GM19035 (cell line): Measurements from ENCODE around the gene CDCA3.

Experiments used
- ATAC-seq: cut with Tn5 transposase; IDR thresholded peaks from one replicate; pipeline ENCODE4 v1.9.1; 2021; ENCODE audit not compliant: unreplicated experiment

The CDCA3 gene

DNA sequence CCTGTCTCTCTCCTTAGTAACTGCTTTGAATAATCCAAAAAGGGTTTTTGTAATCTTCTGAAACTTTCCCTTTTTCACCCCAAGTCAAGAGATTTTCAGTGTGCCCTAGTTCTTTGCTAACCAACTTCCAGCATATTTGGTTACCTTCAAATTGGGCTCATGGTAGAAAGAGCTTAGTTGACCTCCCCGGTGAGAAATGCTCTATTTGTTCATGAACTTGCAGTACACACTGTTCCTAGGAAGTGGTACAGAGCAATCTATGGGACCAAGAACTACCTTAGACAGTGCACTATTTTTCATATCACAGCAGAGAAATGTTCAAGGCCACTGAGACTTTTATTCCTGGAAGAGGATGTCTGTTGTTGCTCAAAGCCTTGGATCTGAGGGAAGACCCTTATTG, 2.5 kb upstream of the CDCA3 start:
- ATAC-seq = no peak

DNA sequence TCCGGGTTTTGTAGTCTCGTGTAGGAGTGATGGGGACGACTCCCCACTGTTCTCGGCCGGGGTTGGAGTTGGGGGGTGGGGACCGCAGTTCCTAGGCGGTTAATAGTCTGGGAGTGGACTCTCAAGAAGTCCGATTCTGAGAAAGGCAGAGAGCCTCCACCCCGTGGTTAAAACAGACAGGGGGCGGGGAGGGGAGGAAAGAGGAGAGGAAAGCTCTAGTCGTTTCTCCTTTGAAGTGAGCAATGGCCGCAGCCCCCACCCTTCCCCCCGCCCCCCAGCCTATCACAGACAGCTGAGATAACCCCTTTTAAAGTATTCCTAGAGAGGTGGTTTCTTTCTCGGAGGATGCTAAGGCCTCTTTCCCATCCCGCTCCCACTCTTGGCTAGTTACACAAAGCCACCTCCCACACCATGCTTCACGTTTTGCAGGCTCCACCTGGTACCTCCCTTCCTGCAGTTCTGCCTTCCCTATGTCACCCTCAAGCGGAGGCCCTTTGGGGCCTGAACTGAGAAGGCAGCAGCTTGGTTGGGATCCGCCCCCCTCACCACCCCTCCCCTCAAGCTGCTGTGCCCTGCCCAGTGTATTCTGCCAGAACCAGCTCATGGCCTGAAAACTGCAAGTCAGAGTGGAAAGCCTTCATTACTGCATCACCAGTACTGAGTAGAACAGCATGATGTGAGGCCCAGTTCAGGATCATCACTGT, 1.7 kb upstream of the CDCA3 start:
- no peak for ATAC-seq

DNA sequence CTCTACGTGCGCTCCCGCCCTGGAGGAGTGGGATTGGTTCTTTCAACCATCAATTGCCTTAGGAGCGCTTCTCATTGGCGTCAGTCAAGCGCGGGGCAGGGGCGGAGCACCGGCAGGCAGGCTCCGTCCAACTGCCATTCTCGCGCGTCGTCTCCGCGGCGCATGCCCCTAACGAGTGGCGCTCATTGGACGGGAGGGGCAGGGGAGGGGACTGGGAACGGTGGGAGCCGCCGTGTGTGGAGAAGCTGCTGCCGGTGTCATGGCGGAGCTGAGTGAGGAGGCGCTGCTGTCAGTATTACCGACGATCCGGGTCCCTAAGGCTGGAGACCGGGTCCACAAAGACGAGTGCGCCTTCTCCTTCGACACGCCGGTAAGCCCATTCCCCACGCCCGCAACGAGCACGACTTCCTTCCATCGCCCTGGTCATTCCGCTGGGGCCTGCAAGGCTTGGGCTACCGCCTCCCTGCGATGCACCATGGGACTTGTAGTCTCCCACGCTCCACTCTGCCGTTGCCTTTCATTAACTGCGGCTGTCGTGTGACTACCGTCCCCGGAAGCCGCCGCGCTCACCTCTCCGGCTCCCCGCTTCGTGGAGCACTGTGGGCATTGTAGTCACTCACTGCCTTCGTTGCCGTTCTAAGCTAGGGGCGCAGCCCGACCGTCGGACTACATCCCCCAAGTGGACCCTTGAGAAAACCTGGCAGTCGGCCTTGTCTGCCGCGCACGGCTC, 1.0 kb upstream of the CDCA3 start, which contains the start of gene USP5:
Gene USP5 (plus strand): TSS at position 230 of the 730 bp plus-strand sequence. CDS start 30 bp downstream, at position 260.
- peak; percentile 73 for ATAC-seq

DNA sequence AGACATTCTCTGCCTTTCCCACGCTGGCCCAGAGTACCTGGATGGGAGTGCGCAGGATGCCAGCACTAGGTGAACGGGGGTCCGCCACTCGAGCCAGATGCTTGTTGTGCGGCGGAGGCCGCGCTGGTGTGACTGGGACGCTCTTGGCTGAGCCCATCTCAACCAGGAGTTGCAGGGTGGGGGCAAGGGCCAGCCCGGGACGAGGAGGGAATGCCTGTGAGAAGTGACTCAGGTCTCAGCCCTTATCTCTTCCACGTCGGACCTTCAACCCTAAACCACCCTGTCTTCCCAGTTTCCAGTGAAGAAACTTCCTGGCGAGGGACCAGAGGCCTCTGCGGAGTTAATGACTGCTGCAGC, 312 bp downstream of the CDCA3 start:
- ATAC-seq = no peak

DNA sequence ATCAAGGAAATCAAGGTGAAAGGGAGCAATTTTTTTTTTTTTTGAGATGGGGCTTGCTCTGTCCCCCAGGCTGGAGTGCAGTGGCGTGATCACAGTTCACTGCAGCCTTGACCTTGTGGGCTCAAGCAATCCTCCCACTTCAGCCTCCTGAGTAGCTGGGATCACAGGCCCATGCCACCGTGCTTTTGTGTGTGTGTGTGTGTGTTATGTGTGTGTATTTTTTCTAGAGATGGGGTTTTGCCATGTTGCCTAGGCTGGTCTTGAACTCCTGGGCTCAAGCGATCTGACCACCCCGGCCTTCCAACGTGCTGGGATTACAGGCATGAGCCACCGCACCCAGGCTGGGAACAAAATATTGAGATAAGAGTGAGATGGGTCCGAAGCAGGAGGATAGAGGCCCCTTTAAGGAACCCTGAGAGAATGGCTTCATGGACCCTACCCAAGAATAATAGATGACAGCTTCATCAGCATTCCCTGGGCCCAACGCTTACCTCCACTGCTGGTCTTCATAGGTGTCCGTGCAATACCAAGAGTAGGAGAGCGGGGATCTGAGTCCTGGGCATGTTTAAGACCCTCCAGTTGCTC, 1.0 kb downstream of the CDCA3 start:
- ATAC-seq = no peak

DNA sequence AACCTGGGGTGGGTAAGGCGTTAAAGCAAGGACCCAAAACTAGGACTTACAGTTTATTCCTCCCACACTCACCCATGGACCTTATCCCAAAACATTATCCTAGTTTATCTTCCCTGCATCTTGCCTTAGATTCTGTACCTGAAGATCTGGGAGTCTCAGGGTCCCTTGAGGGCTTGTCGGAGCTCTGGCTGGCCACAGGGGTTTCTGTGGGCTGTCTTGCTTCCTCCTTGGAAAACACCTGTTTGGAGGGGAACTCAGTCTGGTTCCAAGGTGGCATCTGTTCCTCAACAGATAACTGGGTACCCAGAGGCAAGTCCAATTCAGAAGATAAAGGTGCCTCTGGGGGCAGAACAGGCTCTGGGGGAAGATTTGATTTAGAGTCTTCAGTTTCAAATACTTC, 1.7 kb downstream of the CDCA3 start:
- ATAC-seq = no peak

DNA sequence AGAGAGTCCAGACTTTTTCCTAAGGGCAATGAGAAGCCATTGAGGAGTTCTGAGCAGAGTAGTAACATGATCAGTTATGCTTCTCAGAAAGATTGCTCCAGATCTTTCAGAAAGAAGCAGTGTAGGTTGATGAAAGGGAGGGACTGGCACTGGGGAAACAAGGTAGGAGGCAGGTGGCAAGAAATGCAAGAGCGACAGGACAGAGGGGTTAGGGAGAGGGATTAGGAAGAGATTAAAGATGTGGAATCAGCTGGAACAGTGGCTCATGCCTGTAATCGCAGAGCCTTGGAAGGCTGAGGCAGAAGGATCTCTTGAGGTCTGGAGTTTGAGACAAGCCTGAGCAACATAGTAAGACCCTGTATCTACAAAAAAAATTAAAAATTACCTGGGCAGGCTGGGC, 3.4 kb downstream of the CDCA3 start:
- ATAC-seq = no peak

DNA sequence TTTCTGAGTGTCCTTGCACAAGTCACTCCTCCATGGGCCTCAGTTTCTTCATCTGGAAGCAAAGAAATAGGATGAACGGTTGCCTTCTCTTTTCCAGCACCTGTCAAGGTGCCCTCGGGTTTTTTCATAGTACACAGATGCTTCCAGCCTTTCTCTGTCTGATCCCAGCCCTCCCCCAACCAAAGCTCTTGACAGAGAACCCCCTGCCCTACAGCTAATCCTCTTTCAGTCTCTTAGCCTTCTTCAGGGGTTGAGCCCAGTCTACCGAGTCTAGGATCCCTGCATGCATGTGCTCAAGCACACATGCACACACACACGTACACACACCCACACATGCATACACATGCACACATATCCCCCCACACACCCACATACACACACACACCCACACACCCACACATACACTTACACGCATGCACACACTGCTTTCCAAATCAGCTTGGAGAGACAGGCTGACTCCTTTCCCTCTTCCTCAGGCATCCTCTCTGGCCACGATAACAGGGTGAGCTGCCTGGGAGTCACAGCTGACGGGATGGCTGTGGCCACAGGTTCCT, 4.7 kb downstream of the CDCA3 start:
- no peak for ATAC-seq

DNA sequence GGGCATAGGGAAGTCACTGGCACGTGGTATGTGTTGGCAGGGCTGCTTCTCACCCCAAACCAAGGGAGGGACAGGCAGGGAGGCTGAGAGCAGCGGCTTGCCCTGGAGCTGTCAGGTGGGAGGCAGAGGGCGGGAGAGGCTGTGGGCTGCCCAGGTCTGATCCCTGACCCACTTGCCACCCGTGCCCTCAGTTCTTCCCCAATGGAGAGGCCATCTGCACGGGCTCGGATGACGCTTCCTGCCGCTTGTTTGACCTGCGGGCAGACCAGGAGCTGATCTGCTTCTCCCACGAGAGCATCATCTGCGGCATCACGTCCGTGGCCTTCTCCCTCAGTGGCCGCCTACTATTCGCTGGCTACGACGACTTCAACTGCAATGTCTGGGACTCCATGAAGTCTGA, 5.7 kb downstream of the CDCA3 start:
- no peak for ATAC-seq

DNA sequence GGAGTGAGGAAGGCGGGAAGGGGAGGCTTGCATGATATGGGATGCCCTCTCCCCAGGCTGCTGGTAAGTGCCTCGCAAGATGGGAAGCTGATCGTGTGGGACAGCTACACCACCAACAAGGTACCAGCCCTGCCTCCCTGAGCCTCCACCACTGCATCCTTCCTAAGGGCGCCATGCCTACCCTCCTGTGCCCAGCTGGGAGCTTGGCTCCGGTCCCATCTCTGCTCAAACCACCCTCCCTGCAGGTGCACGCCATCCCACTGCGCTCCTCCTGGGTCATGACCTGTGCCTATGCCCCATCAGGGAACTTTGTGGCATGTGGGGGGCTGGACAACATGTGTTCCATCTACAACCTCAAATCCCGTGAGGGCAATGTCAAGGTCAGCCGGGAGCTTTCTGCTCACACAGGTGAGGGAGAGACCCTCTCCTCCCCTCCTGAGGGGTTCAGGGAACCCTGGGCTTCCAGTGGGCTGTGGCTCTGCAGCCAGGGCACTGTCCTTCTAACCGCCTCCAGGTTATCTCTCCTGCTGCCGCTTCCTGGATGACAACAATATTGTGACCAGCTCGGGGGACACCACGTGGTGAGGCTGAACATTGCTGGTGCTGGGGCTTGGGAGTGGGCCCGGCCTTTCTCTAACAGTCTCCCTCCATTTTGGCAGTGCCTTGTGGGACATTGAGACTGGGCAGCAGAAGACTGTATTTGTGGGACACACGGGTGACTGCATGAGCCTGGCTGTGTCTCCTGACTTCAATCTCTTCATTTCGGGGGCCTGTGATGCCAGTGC, 7.8 kb downstream of the CDCA3 start:
- ATAC-seq = no peak

DNA sequence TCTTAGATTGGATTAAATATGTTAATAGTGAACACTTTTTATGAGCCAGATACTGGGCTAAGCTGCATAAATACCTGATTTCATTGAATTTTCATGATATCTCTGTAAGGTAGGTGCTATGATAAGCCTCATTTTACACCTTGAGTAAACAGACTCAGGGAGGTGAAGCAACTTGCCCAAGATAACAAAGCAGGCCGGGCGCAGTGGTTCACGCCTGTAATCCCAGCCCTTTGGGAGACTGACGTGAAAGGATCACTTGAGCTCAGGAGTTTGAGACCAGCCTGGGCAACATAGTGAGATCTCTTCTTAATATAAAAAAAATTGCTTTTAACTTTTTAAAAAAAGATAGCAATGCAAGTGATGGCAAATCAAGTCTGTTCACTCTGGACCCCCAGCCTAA, 9.0 kb downstream of the CDCA3 start:
- ATAC-seq = no peak

DNA sequence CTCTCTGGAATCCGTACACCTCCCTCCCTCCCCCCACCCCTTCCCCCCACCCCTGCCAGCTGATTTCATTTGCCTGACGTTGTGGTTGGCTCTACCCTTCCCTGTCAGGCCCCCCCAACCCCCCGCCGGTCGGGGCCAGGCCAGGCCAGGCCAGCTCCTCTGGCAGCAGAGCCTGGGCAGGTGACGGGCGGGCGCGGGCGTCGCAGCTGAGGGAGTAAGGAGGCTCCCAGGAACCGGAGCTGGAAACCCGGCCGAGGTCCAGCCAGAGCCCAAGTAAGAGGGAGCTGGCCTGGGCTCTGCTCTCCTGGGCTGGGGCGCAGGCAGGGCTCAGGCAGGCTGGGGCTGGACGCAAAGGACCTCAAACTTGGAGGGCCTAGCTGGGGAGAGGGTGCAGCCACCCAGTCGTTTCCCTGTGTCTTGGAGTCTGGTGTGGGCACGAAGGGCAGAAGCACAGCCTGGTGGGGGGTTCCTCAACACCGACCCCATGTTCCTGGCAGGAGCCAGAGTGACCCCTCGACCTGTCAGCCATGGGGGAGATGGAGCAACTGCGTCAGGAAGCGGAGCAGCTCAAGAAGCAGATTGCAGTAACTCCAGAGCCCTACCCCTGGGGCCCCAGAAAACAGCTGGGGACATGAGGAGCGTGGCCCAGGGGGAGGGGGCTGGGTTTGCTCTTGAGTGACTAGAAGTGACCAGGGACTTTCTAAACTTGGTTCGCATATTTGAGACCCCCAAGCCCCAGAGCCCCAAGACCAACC, 10.1 kb downstream of the CDCA3 start, which contains the start of gene GNB3:
Gene GNB3 (plus strand): TSS at position 165 of the 755 bp plus-strand sequence. CDS start 363 bp downstream, at position 528.
- no peak for ATAC-seq

DNA sequence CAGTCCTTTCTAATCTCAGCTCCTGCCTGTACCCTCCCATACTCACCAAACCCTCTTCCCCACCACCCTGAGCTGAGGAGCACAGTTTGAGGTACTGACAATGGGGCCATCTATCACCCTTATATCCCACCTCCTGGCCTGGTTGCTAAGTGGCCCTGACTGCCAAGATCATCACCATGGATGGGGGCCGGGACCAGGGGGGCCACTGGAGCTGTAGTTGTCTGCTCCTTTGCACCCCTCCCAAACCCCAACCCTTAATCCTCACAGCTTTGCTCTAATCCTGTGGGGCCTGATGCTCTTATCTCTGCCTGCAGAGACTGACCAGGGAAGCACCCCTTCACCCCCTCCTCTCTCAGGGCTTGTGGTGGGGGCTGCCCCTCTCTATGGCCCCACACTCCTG, 10.8 kb downstream of the CDCA3 start:
- no peak for ATAC-seq

DNA sequence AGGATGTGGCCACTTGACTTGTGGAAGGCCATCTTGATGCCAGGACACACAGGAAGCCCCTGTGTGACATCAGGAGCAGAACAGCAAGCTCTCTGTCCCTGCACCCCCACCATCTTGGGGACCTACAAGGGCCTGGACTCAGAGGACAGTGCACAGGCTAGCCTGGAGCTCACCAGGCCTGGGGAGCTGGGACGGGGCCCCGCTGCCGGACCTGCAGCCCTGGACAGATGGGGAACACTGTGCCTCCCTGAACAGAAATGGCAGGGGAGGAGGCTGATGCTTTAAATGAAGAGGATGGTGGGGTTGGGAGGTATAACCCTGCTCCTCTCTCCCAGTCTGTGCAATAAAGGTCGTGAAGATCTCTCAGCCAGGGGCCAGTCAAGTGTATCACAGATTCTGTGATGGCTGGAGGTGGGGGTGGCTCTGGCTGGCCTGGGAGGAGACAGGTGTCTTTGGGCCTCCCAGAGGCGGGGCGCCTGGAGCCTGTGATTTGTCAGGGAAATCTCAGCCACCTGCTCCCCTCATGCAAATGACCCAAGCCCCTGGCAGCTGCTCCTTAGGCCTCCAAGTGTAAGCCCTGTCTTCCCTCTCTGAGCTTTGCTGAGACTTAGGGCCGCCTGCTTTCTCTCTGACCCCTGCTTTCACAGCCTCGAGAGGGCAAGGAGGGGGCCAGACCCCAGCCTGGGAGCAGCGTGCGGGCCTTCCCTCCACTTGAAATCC, 11.4 kb downstream of the CDCA3 start:
- ATAC-seq = peak; percentile 70

DNA sequence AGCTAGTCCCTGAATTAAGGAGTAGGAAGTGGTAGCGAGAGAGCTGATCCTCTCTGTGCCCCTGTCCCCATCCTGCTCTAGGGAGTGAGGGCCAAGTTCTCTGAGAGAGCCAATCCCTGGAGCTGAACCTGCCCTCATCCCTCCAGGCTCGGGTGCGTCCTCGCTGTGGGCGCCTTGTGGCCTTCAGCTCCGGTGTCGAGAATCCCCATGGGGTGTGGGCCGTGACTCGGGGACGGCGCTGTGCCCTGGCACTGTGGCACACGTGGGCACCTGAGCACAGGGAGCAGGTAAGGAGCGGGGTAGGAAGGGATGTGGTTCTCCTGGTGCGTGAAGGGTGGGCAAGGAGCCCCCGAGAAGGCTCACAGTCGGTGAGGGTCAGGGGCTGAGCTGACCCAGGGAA, 12.2 kb downstream of the CDCA3 start:
- ATAC-seq = no peak

DNA sequence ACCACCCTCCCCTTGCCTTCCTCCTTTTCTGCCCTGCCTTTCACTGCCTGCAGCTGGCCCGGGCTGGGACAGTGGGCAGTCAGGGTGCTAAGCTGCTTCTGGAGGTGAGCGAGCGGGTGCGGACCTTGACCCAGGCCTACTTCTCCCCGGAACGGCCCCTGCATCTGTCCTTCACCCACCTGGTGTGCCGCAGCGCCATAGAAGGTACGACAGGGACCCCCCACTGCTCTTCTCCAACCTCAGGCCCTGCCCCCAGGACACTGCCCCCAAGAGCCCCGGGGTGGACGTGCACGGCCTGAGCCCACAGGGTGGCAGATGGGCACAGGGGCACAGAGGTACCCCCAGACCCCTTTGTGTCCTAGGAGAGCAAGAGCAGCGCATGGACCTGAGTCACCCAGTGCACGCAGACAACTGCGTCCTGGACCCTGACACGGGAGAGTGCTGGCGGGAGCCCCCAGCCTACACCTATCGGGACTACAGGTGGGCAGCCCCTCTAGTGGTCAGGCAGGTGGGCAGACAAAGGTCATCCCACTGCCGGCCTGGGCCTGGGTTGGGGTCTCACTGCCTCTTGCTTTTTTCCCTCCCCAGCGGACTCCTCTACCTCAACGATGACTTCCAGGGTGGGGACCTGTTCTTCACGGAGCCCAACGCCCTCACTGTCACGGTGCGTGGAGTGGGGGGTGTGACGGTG, 13.6 kb downstream of the CDCA3 start:
- no peak for ATAC-seq

DNA sequence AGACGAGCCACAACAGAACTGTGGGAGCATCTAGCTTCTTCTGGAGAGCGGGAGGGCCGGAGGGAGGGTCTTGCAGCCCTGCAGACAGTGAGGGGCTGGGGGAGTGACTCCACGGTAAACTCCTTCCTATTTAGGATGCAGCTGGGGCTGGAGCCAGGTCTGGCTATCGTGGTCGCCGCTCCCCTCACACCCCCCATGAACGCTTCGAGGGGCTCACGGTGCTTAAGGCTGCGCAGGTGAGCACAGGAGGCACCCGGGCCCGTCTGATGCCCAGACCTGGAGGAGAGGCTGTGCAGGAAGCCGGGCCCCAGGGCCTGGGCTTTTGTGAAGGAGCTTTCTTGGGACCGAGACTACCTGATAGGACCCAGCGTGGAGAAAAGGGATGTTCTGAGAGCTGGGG, 14.2 kb downstream of the CDCA3 start:
- ATAC-seq = no peak

DNA sequence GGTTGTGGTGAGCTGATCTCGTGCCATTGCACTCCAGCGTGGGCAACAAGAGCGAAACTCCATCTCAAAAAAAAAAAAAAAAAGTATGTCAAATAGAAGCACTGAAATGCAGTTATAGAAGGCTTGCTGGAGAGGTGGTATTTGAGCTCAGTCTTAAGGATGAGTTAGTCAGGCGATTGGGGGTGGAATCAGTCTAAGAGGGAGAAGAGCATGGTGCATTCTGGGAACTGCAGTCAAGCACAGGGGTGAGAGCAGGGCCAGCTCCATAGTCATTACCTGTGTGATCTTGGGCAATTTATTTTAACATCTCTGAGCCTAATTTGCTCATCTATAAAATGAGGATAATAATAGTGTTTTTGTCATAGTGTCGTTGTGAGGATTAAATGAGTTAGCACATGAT, 16.2 kb downstream of the CDCA3 start:
- no peak for ATAC-seq

DNA sequence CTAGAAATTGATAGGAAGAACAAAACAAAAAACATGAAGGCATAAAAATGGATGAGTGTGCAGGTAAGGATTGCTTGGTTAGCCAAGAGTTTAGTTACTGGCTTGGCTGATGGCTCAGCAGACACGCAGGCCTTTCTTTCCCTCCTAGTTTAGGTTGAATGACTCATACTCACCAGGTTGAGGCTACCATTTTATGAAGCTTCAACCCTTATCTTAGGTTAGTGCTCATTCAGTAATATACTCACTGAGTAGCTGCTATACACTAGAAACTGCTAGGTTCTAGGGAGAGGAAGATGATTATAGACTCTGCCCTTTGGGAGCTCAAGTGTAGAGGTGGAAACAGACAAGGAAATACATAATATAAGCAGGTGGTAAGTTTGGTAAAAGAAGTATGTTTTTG, 16.8 kb downstream of the CDCA3 start:
- no peak for ATAC-seq
